H9 (cell line): ENCODE measurements around the gene DGCR8. TPM values are rescaled to one million over a fixed set of nuclear protein-coding genes. Genes with fewer than 3 reads are reported as not detected.
"Not testable (repeated sequence)": the region's sequence is repeated elsewhere in the genome, so short reads cannot be mapped to it uniquely, and the experiment has no call there.

Experiments used
- DNase-seq: peaks from one replicate; pipeline ENCODE4 v3.0.0-alpha.2; 2017
- H2AFZ ChIP-seq: one replicate; pipeline ENCODE4 v1.6.1; 2013; ENCODE audit warnings: mild to moderate bottlenecking, low read length, control low read depth, moderate library complexity
- H2AK5ac ChIP-seq: 2 replicates; pipeline ENCODE4 v1.6.1; 2013; ENCODE audit warnings: low read length, control low read depth, mixed read lengths; ENCODE audit not compliant: insufficient read length
- H2BK120ac ChIP-seq: one replicate; pipeline ENCODE4 v1.6.1; 2013; ENCODE audit warnings: low read depth, mild to moderate bottlenecking, low read length, control low read depth, inconsistent platforms; ENCODE audit not compliant: poor library complexity, severe bottlenecking
- H2BK12ac ChIP-seq: 2 replicates; pipeline ENCODE4 v1.6.1; 2013; ENCODE audit warnings: low read length, control low read depth, mixed read lengths, low read depth; ENCODE audit not compliant: insufficient read length
- H2BK15ac ChIP-seq: 2 replicates; pipeline ENCODE4 v1.6.1; 2013; ENCODE audit warnings: low read depth, low read length, control low read depth
- H2BK20ac ChIP-seq: one replicate; pipeline ENCODE4 v1.6.1; 2013; ENCODE audit warnings: low read depth, mild to moderate bottlenecking, low read length, control low read depth, inconsistent platforms; ENCODE audit not compliant: poor library complexity, severe bottlenecking
- H2BK5ac ChIP-seq: 2 replicates; pipeline ENCODE4 v1.6.1; 2013; ENCODE audit warnings: low read length, control low read depth, mixed read lengths; ENCODE audit not compliant: insufficient read length
- H3K14ac ChIP-seq: 2 replicates; pipeline ENCODE4 v1.6.1; 2013; ENCODE audit warnings: low read length, control low read depth; ENCODE audit not compliant: insufficient read depth
- H3K18ac ChIP-seq: 2 replicates; pipeline ENCODE4 v1.6.1; 2013; ENCODE audit warnings: low read depth, mild to moderate bottlenecking, mixed read lengths, low read length, control low read depth; ENCODE audit not compliant: insufficient read length
- H3K23ac ChIP-seq: 2 replicates; pipeline ENCODE4 v1.6.1; 2013; ENCODE audit warnings: low read length, control low read depth, mixed read lengths, low read depth; ENCODE audit not compliant: insufficient read length
- H3K23me2 ChIP-seq: 2 replicates; pipeline ENCODE4 v1.6.1; 2013; ENCODE audit warnings: low read depth, mild to moderate bottlenecking, mixed read lengths, low read length, control low read depth; ENCODE audit not compliant: insufficient read length, poor library complexity, severe bottlenecking
- H3K27ac ChIP-seq: 2 replicates; pipeline ENCODE4 v1.5.1; 2013; ENCODE audit warnings: low read length, control low read depth, mixed read lengths, low read depth; ENCODE audit not compliant: insufficient read length
- H3K27me3 ChIP-seq: 2 replicates; pipeline ENCODE4 v1.6.1; 2013; ENCODE audit warnings: low read length, control low read depth, inconsistent platforms; ENCODE audit not compliant: insufficient read depth
- H3K4ac ChIP-seq: 2 replicates; pipeline ENCODE4 v1.6.1; 2013; ENCODE audit warnings: low read depth, mild to moderate bottlenecking, control low read depth, inconsistent platforms, low read length, moderate library complexity
- H3K4me1 ChIP-seq: 2 replicates; pipeline ENCODE4 v1.6.1; 2013; ENCODE audit warnings: low read length, control low read depth, inconsistent platforms; ENCODE audit not compliant: insufficient read depth
- H3K4me2 ChIP-seq: 2 replicates; pipeline ENCODE4 v1.6.1; 2013; ENCODE audit warnings: low read length, control low read depth, mixed read lengths; ENCODE audit not compliant: insufficient read length, insufficient read depth
- H3K56ac ChIP-seq: 2 replicates; pipeline ENCODE4 v1.6.1; 2013; ENCODE audit warnings: low read depth, mild to moderate bottlenecking, mixed read lengths, low read length, control low read depth; ENCODE audit not compliant: insufficient read length
- H3K79me1 ChIP-seq: 2 replicates; pipeline ENCODE4 v1.6.1; 2013; ENCODE audit warnings: low read depth, mild to moderate bottlenecking, moderate library complexity, low read length, control low read depth, inconsistent platforms; ENCODE audit not compliant: insufficient read depth, poor library complexity, severe bottlenecking
- H3K79me2 ChIP-seq: 2 replicates; pipeline ENCODE4 v1.6.1; 2013; ENCODE audit warnings: low read length, control low read depth, inconsistent platforms; ENCODE audit not compliant: insufficient read depth
- H3K9ac ChIP-seq: 2 replicates; pipeline ENCODE4 v1.6.1; 2013; ENCODE audit warnings: low read length, control low read depth, mixed read lengths; ENCODE audit not compliant: insufficient read length; ENCODE audit errors: extremely low read depth
- H3K9me3 ChIP-seq: one replicate; pipeline ENCODE4 v1.6.1; 2013; ENCODE audit warnings: low read depth, low read length, inconsistent platforms; ENCODE audit not compliant: control insufficient read depth
- H3T11ph ChIP-seq: one replicate; pipeline ENCODE4 v1.6.1; 2013; ENCODE audit warnings: mild to moderate bottlenecking, low read length, control low read depth, inconsistent platforms
- H4K20me1 ChIP-seq: one replicate; pipeline ENCODE4 v1.6.1; 2013; ENCODE audit not compliant: control insufficient read depth, insufficient read length, insufficient read depth
- H4K5ac ChIP-seq: 2 replicates; pipeline ENCODE4 v1.6.1; 2013; ENCODE audit warnings: low read depth, mild to moderate bottlenecking, mixed read lengths, low read length, control low read depth; ENCODE audit not compliant: insufficient read length
- H4K8ac ChIP-seq: replicated peaks from 2 replicates; pipeline ENCODE4 v1.6.1; 2013; ENCODE audit warnings: low read length, control low read depth, mixed read lengths, low read depth; ENCODE audit not compliant: insufficient read length
- H4K91ac ChIP-seq: 2 replicates; pipeline ENCODE4 v1.6.1; 2013; ENCODE audit warnings: low read depth, mild to moderate bottlenecking, moderate library complexity, mixed read lengths, low read length, control low read depth; ENCODE audit not compliant: insufficient read length
- H3K27ac Mint-ChIP-seq, 3 experiments: 2 replicates in 2 of 3; 3 replicates in 1 of 3; pipeline ENCODE4 v1.8.0; 2020 to 2021; ENCODE audit warnings: mixed read lengths in 3 of 3, mild to moderate bottlenecking in 1 of 3, moderate library complexity in 1 of 3
- H3K27me3 Mint-ChIP-seq: 2 replicates; pipeline ENCODE4 v1.8.0; 2021; ENCODE audit warnings: low read depth, mild to moderate bottlenecking, moderate library complexity, mixed read lengths
- H3K36me3 Mint-ChIP-seq, 3 experiments: 2 replicates in 2 of 3; 3 replicates in 1 of 3; pipeline ENCODE4 v1.8.0; 2020 to 2021; ENCODE audit warnings: low read depth in 3 of 3, mixed read lengths in 3 of 3; ENCODE audit not compliant: insufficient read depth in 1 of 3
- H3K4me1 Mint-ChIP-seq, 2 experiments: 2 replicates each; pipeline ENCODE4 v1.8.0; 2020; ENCODE audit warnings: mixed read lengths in 2 of 2
- H3K4me3 Mint-ChIP-seq, 2 experiments: 2 replicates in 1 of 2; 3 replicates in 1 of 2; pipeline ENCODE4 v1.8.0; 2020 to 2021; ENCODE audit warnings: mild to moderate bottlenecking in 2 of 2, mixed read lengths in 2 of 2, moderate library complexity in 1 of 2
- H3K9me3 Mint-ChIP-seq, 2 experiments: 2 replicates in 1 of 2; 3 replicates in 1 of 2; pipeline ENCODE4 v1.8.0; 2020; ENCODE audit warnings: mild to moderate bottlenecking in 2 of 2, mixed read lengths in 2 of 2, moderate library complexity in 1 of 2
- CTCF ChIP-seq: fragments of 200-600 bp; sonication (generic); conservative IDR thresholded peaks from 3 replicates; pipeline ENCODE4 v1.8.0; 2021; ENCODE audit warnings: antibody characterized with exemption, mild to moderate bottlenecking
- WGBS: extraction: QIAGEN DNeasy Blood & Tissue Kit; methylation state at CpG from one replicate; pipeline ENCODE4 v1.1.7; 2013; ENCODE audit warnings: missing lambda C conversion rate, low lambda C conversion rate, mixed read lengths; ENCODE audit not compliant: insufficient read length; ENCODE audit errors: extremely low coverage; 5-methylcytosine and 5-hydroxymethylcytosine counted together
- total RNA-seq: library from RNA; stranded (reverse); gene quantifications from 2 replicates; pipeline ENCODE4 v1.2.1, GENCODE V29; 2021

DGCR8 gene
- total RNA-seq, 1 experiment from 2014 or later = 74.5 TPM

- no peak overlapping the region for H4K8ac ChIP-seq
- no peak overlapping the region; the same call in 1 of the 2 replicates for H3K14ac ChIP-seq
- no peak overlapping the region for H2BK120ac ChIP-seq
- H3K79me2 ChIP-seq = no peaks in the 10 kb centered on the region
- H3K4me3 Mint-ChIP-seq = no peak overlapping the region
- H3K27me3 ChIP-seq = no peaks in the 10 kb centered on the region; the same call in 1 of the 2 replicates
- H2BK20ac ChIP-seq = no peak overlapping the region
- no peak overlapping the region for H3K56ac ChIP-seq
- no peaks in the 10 kb centered on the region for H3K23me2 ChIP-seq
- H2BK15ac ChIP-seq = no peak overlapping the region
- H3K79me1 ChIP-seq = no peaks in the 10 kb centered on the region
- H4K91ac ChIP-seq = no peak overlapping the region
- H2BK5ac ChIP-seq = no peak overlapping the region
- no peaks in the 10 kb centered on the region for H4K20me1 ChIP-seq
- H3K4me1 ChIP-seq = no peaks in the 10 kb centered on the region
- H3K9me3 ChIP-seq = no peaks in the 10 kb centered on the region
- H3K9me3 Mint-ChIP-seq = no peaks in the 10 kb centered on the region
- H3K4me1 Mint-ChIP-seq = no peaks in the 10 kb centered on the region
- no CpG with 5 or more reads among the region's 11 CpGs for WGBS
- H3K23ac ChIP-seq = no peak overlapping the region
- H3K27me3 Mint-ChIP-seq = peaks cover 26% of the 10 kb centered on the region
- no peak for TF ChIP-seq CTCF
- H3K27ac Mint-ChIP-seq = no peak overlapping the region
- H3K9ac ChIP-seq = no peak overlapping the region
- H3K4me2 ChIP-seq = no peak overlapping the region
- H3K4ac ChIP-seq = no peak overlapping the region
- H2BK12ac ChIP-seq = no peak overlapping the region
- H4K5ac ChIP-seq = no peak overlapping the region
- H3K36me3 Mint-ChIP-seq = peaks cover 0 to 3% (median 2%) of the 10 kb centered on the region in 3 experiments; a peak in 2 of 7 replicates
- H3K27ac ChIP-seq = no peak overlapping the region
- no peak overlapping the region for H2AK5ac ChIP-seq
- no peak overlapping the region for H3T11ph ChIP-seq
- H2AFZ ChIP-seq = no peak overlapping the region
- no peak overlapping the region for H3K18ac ChIP-seq
- no peak for DNase-seq
Measured at GRCh38 chr22:20066617-20067383, 13.2 kb upstream of the DGCR8 start.

GRCh38 chr22:20067384-20067682 is 12.7 kb upstream of the DGCR8 start:
- H3K27ac Mint-ChIP-seq, H3K27me3 ChIP-seq, H3K4me3 Mint-ChIP-seq, H3K4me1 ChIP-seq, H2BK120ac ChIP-seq, H2AFZ ChIP-seq, H3K4me1 Mint-ChIP-seq, H3K27ac ChIP-seq, H3K23ac ChIP-seq, H2AK5ac ChIP-seq, H3K9me3 Mint-ChIP-seq, H2BK5ac ChIP-seq, H3K9me3 ChIP-seq, H3K4me2 ChIP-seq, H3K79me2 ChIP-seq, H3K9ac ChIP-seq, H2BK15ac ChIP-seq, H3K4ac ChIP-seq, H2BK12ac ChIP-seq, H3K56ac ChIP-seq, H3T11ph ChIP-seq, H3K36me3 Mint-ChIP-seq, H4K91ac ChIP-seq, H3K14ac ChIP-seq, H4K8ac ChIP-seq, DNase-seq, H3K18ac ChIP-seq, H4K20me1 ChIP-seq, H2BK20ac ChIP-seq, H3K23me2 ChIP-seq, H3K79me1 ChIP-seq, H4K5ac ChIP-seq: not testable (repeated sequence)
- WGBS = no CpG with 5 or more reads among the region's 3 CpGs
- peaks cover 30% of the 10 kb centered on the region for H3K27me3 Mint-ChIP-seq
